Right renal pelvis (tissue), 4 donors: ENCODE results near the gene ADM2. TPM values are rescaled to one million over a fixed set of nuclear protein-coding genes. Genes with fewer than 3 reads are reported as not detected.

Experiments
- DNase-seq, 4 donors: peaks; one replicate each; pipeline ENCODE4 v3.0.0-alpha.2; 2013; ENCODE audit warnings: low read depth in 4 of 4, low spot score in 3 of 4, missing footprints in 1 of 4
- polyA plus RNA-seq, 4 donors: library from polyadenylated mRNA; unstranded; fragments of 120-200 nt; gene quantifications; one replicate each; pipeline ENCODE4 v1.2.1, GENCODE V29; 2013; ENCODE audit not compliant: insufficient read length in 4 of 4

ADM2 gene
- polyA plus RNA-seq, 4 donors: 4.1 to 6.8 (median 5.4) TPM

GRCh38 chr22:50445071-50445879, 36.1 kb upstream of the ADM2 start:
- DNase-seq: no peak

GRCh38 chr22:50445880-50446707, 35.2 kb upstream of the ADM2 start:
- DNase-seq: no peak

- DNase-seq: no peak
Measured at GRCh38 chr22:50446708-50447575, 34.4 kb upstream of the ADM2 start.

- no peak for DNase-seq
Measured at GRCh38 chr22:50447576-50448551, 33.5 kb upstream of the ADM2 start.

GRCh38 chr22:50452649-50453048, 28.7 kb upstream of the ADM2 start:
- no peak for DNase-seq

- no peak for DNase-seq
Measured at GRCh38 chr22:50454556-50455075, 26.7 kb upstream of the ADM2 start.

GRCh38 chr22:50455201-50455600, 26.1 kb upstream of the ADM2 start:
- no peak for DNase-seq

GRCh38 chr22:50456026-50456425, 25.3 kb upstream of the ADM2 start:
- no peak for DNase-seq

- DNase-seq: no peak
Measured at GRCh38 chr22:50456466-50457234, 24.7 kb upstream of the ADM2 start.

- no peak for DNase-seq
Measured at GRCh38 chr22:50459016-50459415, 22.3 kb upstream of the ADM2 start.

GRCh38 chr22:50459496-50460140, 21.7 kb upstream of the ADM2 start:
- no peak for DNase-seq

- no peak for DNase-seq
Measured at GRCh38 chr22:50460938-50461337, 20.4 kb upstream of the ADM2 start.

- DNase-seq: no peak
Measured at GRCh38 chr22:50461536-50461935, 19.8 kb upstream of the ADM2 start.

GRCh38 chr22:50461979-50462540, 19.3 kb upstream of the ADM2 start:
- DNase-seq: no peak

- DNase-seq: no peak
Measured at GRCh38 chr22:50463188-50463900, 18.0 kb upstream of the ADM2 start.

GRCh38 chr22:50464451-50464850, 16.9 kb upstream of the ADM2 start:
- no peak for DNase-seq
